Occipital lobe (tissue), 2 donors: Measurements from ENCODE around the gene ITGA3. TPM values are rescaled to one million over a fixed set of nuclear protein-coding genes. Genes with fewer than 3 reads are reported as not detected.

Experiments
- DNase-seq: peaks from one replicate; lab custom pipeline; 2025; lab: John Stamatoyannopoulos, UW
- total RNA-seq: library from RNA; depleted of rRNA; stranded (reverse); fragments of >200 nt; gene quantifications from one replicate; pipeline ENCODE4 v1.2.3, GENCODE V29; 2014

Gene ITGA3
- total RNA-seq, 1 donor from 2014 or later = 23.2 TPM

- no peak for DNase-seq
These were observed 15.2 kb downstream of the ITGA3 start for GRCh38 chr17:50070908-50071680.

DNA sequence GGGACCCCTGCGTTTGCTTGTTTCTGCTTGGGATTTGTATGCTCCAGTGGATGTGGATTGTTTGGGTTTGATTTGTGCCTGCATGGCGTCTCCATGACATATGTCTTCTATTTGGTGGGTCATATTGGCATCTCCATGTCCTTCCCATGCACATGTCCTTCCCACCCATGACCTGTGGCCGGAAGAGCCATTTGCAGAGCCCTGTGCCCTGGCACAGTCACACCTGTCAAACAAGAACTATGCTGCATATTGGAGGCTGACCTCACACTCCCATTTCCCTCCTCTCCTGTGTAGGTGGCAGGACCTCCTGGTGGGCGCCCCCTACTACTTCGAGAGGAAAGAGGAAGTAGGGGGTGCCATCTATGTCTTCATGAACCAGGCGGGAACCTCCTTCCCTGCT, 15.8 kb downstream of the ITGA3 start:
- no peak for DNase-seq

DNA sequence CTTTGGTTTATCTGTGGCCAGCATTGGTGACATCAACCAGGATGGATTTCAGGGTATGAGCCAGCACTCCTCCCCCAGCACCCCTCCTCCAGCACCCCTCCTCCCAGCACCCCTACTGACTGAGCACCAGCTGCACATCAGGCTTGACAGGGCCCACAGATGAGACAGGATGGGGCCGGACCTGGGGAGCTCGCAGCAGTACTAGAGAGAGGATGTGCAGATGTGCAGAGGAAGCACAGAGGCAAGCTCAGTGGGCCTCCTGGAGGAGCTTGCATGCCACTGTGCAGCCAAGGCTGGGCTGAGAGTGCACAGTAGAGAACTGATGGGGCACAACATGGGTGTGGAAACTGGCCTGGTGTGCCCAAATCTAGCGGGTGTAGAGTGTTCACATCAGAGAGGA, 16.2 kb downstream of the ITGA3 start:
- no peak for DNase-seq

- DNase-seq = no peak
These were observed 17.0 kb downstream of the ITGA3 start for GRCh38 chr17:50072925-50073324.

GRCh38 chr17:50074227-50074626, 18.3 kb downstream of the ITGA3 start:
- no peak for DNase-seq

DNA sequence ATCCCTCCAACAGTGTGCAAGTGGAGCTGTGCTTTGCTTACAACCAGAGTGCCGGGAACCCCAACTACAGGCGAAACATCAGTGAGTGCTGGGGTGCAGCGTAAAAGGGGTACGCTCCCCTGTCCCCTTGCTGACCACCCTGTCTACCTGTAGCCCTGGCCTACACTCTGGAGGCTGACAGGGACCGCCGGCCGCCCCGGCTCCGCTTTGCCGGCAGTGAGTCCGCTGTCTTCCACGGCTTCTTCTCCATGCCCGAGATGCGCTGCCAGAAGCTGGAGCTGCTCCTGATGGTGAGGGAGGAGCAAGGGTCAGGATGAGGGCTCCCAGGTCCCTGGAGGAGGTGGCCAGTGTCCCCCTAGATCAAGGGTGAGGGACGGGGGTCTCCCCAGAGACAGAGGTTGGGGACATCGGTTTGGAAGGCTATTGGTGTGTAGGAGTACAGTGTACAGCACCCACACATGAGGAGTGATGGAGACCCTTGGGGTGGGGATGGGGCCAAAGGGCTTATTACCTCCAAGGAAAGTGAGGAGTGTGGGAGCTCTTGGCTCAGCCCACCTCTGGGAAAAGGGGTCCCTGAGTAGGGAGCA, 19.6 kb downstream of the ITGA3 start:
- no peak for DNase-seq

GRCh38 chr17:50076221-50076590, 20.3 kb downstream of the ITGA3 start:
- DNase-seq = no peak

GRCh38 chr17:50076591-50077235, 20.8 kb downstream of the ITGA3 start:
- no peak for DNase-seq

- DNase-seq = no peak
These were observed 22.5 kb downstream of the ITGA3 start for GRCh38 chr17:50078430-50078829.

DNA sequence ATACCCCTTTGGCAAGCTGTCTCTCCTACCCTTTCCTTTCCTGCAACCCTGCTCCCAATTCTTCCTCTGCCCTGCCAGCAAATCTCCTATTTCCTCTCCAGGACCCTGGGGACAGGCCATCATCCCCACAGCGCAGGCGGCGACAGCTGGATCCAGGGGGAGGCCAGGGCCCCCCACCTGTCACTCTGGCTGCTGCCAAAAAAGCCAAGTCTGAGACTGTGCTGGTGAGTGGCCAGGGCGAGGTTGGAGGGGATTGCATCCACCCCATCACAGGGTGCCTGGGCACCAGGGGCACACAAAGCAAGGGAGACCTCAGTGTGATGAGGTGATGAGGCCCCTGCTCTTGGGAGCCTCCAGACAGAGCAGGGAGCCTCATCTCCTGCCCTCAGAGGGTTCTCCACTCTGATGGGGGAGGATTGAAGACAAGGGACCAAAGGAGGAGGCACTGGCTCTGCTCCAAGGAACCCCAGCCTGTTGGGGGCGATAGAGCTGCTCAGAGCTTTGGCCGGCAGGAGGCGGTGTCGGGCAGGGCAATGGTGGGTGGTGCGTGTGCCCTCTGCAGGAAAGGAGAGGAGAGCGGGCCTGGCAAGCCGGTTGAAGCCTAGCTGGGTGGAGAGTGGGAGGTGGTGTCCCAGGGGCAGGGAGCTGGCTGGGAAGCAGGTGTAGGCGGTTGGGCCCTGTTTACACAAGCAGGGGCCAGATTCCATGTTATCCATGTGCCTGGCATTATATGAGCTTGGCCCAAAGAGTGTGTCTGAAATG, 23.6 kb downstream of the ITGA3 start:
- no peak for DNase-seq

DNA sequence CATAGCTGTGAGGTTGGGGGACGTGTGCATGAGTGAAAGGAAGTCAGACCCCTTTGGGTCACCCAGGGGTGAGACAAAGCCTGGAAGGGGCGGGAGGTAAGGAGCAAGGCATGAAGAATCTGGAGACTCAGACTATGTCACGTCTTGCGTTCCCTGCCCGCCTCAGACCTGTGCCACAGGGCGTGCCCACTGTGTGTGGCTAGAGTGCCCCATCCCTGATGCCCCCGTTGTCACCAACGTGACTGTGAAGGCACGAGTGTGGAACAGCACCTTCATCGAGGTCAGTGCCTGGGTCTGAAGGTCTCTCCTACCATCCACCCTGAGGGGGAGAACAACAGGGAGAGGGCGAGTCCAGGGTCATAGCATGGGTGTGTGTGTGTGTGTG, 24.2 kb downstream of the ITGA3 start:
- DNase-seq = no peak

- DNase-seq = no peak
These were observed 24.9 kb downstream of the ITGA3 start for GRCh38 chr17:50080827-50081226.

- DNase-seq = no peak
These were observed 25.8 kb downstream of the ITGA3 start for GRCh38 chr17:50081757-50082156.

GRCh38 chr17:50087246-50087911, 31.5 kb downstream of the ITGA3 start:
- DNase-seq = peak; percentile 55

GRCh38 chr17:50087912-50088405, 32.0 kb downstream of the ITGA3 start:
- no peak for DNase-seq

GRCh38 chr17:50088952-50089825, 33.3 kb downstream of the ITGA3 start:
- DNase-seq = no peak

DNA sequence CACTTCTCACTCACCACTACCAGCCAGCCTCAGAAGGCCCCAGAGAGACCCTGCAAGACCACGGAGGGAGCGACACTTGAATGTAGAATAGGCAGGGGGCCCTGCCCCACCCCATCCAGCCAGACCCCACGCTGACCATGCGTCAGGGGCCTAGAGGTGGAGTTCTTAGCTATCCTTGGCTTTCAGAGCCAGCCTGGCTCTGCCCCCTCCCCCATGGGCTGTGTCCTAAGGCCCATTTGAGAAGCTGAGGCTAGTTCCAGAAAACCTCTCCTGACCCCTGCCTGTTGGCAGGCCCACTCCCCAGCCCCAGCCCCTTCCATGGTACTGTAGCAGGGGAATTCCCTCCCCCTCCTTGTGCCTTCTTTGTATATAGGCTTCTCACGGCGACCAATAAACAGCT, 34.2 kb downstream of the ITGA3 start:
- DNase-seq = no peak

DNA sequence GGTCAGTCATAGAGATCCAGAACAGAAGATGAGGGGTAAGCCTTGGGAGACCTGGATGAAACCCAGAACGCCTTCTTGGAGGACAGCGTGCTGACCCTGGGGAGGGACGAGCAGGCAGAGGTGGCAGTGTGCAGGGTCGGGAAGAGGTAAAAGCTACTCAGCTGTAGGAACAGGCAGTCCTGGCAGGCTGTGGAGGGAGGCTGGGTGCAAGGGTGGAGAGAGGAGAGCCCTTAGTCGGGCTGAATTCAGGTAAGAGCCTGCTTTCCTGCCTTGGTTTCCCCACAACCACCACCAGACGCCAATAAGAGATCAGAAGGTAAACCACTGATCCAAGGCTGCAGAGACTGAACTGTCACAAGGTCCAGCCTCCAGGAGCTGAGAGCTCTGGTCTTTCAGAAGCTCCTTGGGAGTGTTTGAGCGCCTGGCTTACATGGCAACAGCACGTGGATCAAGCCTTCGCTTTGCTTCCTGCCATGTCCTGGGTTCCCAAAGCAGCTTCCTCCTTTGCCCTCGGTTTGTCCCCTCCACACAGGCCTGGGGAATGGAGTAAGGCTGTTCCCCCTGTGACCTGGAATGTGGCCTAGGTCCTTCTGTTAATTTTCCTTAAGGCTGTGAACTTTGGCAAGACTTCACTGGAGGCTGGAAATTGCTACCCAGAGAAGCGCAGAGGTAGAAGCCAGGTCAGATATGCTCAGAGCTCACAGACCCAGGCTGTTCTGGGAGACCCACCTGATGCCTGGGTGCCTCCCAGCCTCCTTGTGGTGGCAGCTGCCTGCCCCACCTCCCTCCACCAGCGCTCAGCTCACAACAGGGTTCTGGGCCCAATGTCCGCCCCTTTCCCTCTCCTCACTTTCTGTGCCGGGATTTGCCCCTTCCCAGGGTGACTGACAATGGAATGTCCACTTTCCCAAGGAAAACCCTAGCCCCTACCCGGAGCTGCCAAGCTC, 35.3 kb downstream of the ITGA3 start:
- no peak for DNase-seq

- DNase-seq = no peak
These were observed 36.0 kb downstream of the ITGA3 start for GRCh38 chr17:50091918-50092285.
